Testis (tissue), 2 donors: ENCODE measurements around the gene GMCL2.

ENCODE experiments used
- CTCF ChIP-seq, 3 experiments: fragments of 450-650 bp in 2 of 3; fragments of 200-600 bp in 1 of 3; sonication (generic) in 1 of 3; IDR thresholded peaks; one replicate each; pipeline ENCODE4 v1.5.1; 2016 to 2019; ENCODE audit warnings: antibody characterized with exemption in 3 of 3, mild to moderate bottlenecking in 2 of 3, moderate library complexity in 1 of 3
- POLR2A ChIP-seq: fragments of 450-650 bp; IDR thresholded peaks from one replicate; pipeline ENCODE4 v1.6.1; 2017; ENCODE audit warnings: antibody characterized with exemption, mild to moderate bottlenecking, moderate library complexity

- no peak for TF ChIP-seq POLR2A
- no peak for TF ChIP-seq CTCF (IDR thresholded peaks at IDR 0.05)
Measured at GRCh38 chr5:178141550-178141949, 45.6 kb downstream of the GMCL2 start.
